CD4-positive, alpha-beta memory T cell (primary cell): Measurements from ENCODE around the gene TATDN3. TPM values are rescaled to one million over a fixed set of nuclear protein-coding genes. Genes with fewer than 3 reads are reported as not detected.
A peak's percentile ranks its signal among the peaks of the same experiment; 100 is the strongest.
"Not testable (repeated sequence)": the region's sequence is repeated elsewhere in the genome, so short reads cannot be mapped to it uniquely, and the experiment has no call there.

ENCODE experiments used
- CTCF ChIA-PET: fragments of 350-600 bp; sonication (Branson Sonifier 250); formaldehyde crosslinking; loops from one replicate; lab custom pipeline; 2021; ENCODE audit warnings: inconsistent platforms; ENCODE audit not compliant: partially characterized antibody; lab: Charles Lee
- POLR2A ChIA-PET: fragments of 350-600 bp; sonication (Branson Sonifier 250); formaldehyde crosslinking; loops from one replicate; lab custom pipeline; 2021; ENCODE audit not compliant: partially characterized antibody; lab: Charles Lee
- DNase-seq, 5 donors: peaks; one replicate each; pipeline versions ENCODE4 v3.0.0 to v3.0.0-alpha.2; 2020 to 2022; ENCODE audit warnings: mixed read lengths in 1 of 5
- H3K27ac ChIP-seq: one replicate; pipeline ENCODE4 v1.7.0; 2013; ENCODE audit warnings: low read depth, low read length
- H3K27me3 ChIP-seq: 2 replicates; pipeline ENCODE4 v1.7.0; 2013; ENCODE audit warnings: mild to moderate bottlenecking, low read length, moderate library complexity; ENCODE audit not compliant: insufficient read depth
- H3K36me3 ChIP-seq: 2 replicates; pipeline ENCODE4 v1.7.0; 2013; ENCODE audit warnings: mild to moderate bottlenecking, low read length, moderate library complexity; ENCODE audit not compliant: insufficient read depth
- H3K4me1 ChIP-seq: 2 replicates; pipeline ENCODE4 v1.7.0; 2013; ENCODE audit warnings: mild to moderate bottlenecking, low read length, moderate library complexity; ENCODE audit not compliant: insufficient read depth
- H3K4me3 ChIP-seq, 2 donors: one replicate each; pipeline ENCODE4 v1.7.0; 2013; ENCODE audit warnings: low read length in 2 of 2, mild to moderate bottlenecking in 1 of 2
- H3K9me3 ChIP-seq, 2 donors: one replicate each; pipeline ENCODE4 v1.7.0; 2013; ENCODE audit warnings: low read length in 2 of 2, control low read depth in 1 of 2; ENCODE audit not compliant: control insufficient read depth in 1 of 2
- H3K27ac Mint-ChIP-seq, 7 donors: one replicate each; pipeline ENCODE4 v1.8.0; 2020 to 2021; ENCODE audit warnings: mixed read lengths in 7 of 7, mild to moderate bottlenecking in 6 of 7, inconsistent platforms in 3 of 7, moderate library complexity in 3 of 7
- H3K27me3 Mint-ChIP-seq, 2 donors: one replicate each; pipeline ENCODE4 v1.8.0; 2020 to 2021; ENCODE audit warnings: mixed read lengths in 2 of 2
- H3K36me3 Mint-ChIP-seq, 2 donors: one replicate each; pipeline ENCODE4 v1.8.0; 2020 to 2021; ENCODE audit warnings: mixed read lengths in 2 of 2, inconsistent platforms in 1 of 2, mild to moderate bottlenecking in 1 of 2
- H3K4me1 Mint-ChIP-seq, 4 donors: one replicate each; pipeline ENCODE4 v1.8.0; 2020 to 2021; ENCODE audit warnings: mixed read lengths in 4 of 4, mild to moderate bottlenecking in 1 of 4
- H3K4me3 Mint-ChIP-seq, 8 donors: one replicate each; pipeline ENCODE4 v1.8.0; 2020 to 2021; ENCODE audit warnings: mixed read lengths in 8 of 8, mild to moderate bottlenecking in 7 of 8, moderate library complexity in 6 of 8, inconsistent platforms in 3 of 8
- H3K9me3 Mint-ChIP-seq, 8 donors: one replicate each; pipeline ENCODE4 v1.8.0; 2020 to 2021; ENCODE audit warnings: mixed read lengths in 8 of 8, mild to moderate bottlenecking in 5 of 8, inconsistent platforms in 3 of 8, moderate library complexity in 1 of 8
- intact Hi-C: fragments of 100-400 bp; cut with micrococcal nuclease; formaldehyde crosslinking; loops from one replicate; pipeline ENCODE4 v1.15.1; 2023
- polyA plus RNA-seq, 2 donors: library from polyadenylated mRNA; unstranded; fragments of 300-500 nt; fragmentation: Illumina TruSeq; gene quantifications; one replicate each; pipeline ENCODE4 v1.2.3, GENCODE V29; 2021
- total RNA-seq, 2 experiments: library from RNA; stranded (reverse); gene quantifications; one replicate each; pipeline ENCODE4 v1.2.3, GENCODE V29; 2021

Gene TATDN3
- total and polyA plus RNA-seq, 4 experiments from 2014 or later: 13.8 to 18.9 (median 17.8) TPM

DNA sequence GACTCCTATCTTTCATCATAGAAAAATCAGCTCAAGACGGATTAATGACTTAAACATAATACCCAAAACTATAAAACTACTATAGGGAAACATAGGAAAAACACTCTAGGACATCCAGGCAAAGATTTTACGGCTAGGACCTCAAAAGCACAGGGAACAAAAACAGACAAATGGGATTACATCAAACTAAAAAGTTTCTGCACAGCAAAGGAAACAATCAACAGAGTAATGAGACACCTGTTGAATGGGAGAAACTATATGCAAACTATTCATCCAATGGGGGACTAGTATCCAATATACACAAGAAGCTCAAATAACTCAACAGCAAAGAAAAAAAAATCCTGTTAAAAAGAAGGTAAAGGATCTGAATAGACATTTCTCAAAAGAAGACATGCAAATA lies 18.7 kb upstream of the TATDN3 start:
- no peak overlapping the region for H3K4me3 Mint-ChIP-seq
- no peaks in the 10 kb centered on the region for H3K27me3 ChIP-seq
- peaks cover 66 to 69% of the 10 kb centered on the region in 2 donors for H3K36me3 Mint-ChIP-seq
- no peak overlapping the region for H3K27ac ChIP-seq
- H3K4me1 Mint-ChIP-seq: peaks cover 14 to 41% (median 29%) of the 10 kb centered on the region in 4 donors
- peaks cover 0 to 12% of the 10 kb centered on the region in 2 donors for H3K9me3 ChIP-seq
- peaks cover 0 to 38% (median 27%) of the 10 kb centered on the region in 8 donors for H3K9me3 Mint-ChIP-seq
- intact Hi-C loops: no loop called here
- peak overlapping the region in 2 of 7 donors; percentile 9 to 10 for H3K27ac Mint-ChIP-seq
- H3K27me3 Mint-ChIP-seq: no peaks in the 10 kb centered on the region
- no peaks in the 10 kb centered on the region for H3K4me1 ChIP-seq
- no peak for DNase-seq
- no peak overlapping the region for H3K4me3 ChIP-seq
- CTCF ChIA-PET: interaction anchor here (1.2 to 1.3 kb wide), 2 partner anchors 9 to 50 kb away, joined by 3 read pairs; no protein-coding TSS in a partner anchor
- H3K36me3 ChIP-seq: no peaks in the 10 kb centered on the region
- POLR2A ChIA-PET: no interaction called here

DNA sequence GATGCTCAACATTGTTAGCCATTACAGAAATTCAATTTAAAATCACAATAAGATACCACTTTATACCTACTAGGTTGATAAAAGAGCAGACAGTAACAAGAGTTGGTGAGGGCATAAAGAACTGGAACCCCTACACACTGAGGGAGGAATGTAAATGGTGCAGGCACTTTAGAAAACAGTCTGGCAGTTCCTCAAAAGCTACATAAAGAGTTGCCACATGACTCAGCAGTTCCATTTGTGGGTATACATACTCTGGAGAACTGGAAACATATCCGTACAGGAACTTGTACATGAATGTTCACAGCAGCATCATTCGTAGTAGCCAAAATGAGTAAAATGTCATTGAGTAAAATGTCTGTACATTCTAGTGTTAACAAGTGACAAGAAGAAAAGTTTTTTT lies 17.1 kb upstream of the TATDN3 start:
- Mint-ChIP-seq H3K9me3 (peaks cover 0 to 23% (median 14%) of the 10 kb centered on the region in 8 donors), H3K4me1 (peaks cover 13 to 34% (median 20%) of the 10 kb centered on the region in 4 donors), H3K4me3 (no peak overlapping the region), H3K27me3 (no peaks in the 10 kb centered on the region), H3K27ac (peak overlapping the region in 2 of 7 donors; percentile 9 to 79), H3K36me3 (peaks cover 58 to 59% of the 10 kb centered on the region in 2 donors)
- Histone ChIP-seq H3K27me3 (no peaks in the 10 kb centered on the region), H3K4me1 (no peaks in the 10 kb centered on the region), H3K4me3 (no peak overlapping the region), H3K36me3 (no peaks in the 10 kb centered on the region), H3K9me3 (peaks cover 0 to 4% of the 10 kb centered on the region in 2 donors), H3K27ac (no peak overlapping the region)
- no peak for DNase-seq
- ChIA-PET CTCF (no interaction called here), POLR2A (no interaction called here)
- intact Hi-C loops: no loop called here

DNA sequence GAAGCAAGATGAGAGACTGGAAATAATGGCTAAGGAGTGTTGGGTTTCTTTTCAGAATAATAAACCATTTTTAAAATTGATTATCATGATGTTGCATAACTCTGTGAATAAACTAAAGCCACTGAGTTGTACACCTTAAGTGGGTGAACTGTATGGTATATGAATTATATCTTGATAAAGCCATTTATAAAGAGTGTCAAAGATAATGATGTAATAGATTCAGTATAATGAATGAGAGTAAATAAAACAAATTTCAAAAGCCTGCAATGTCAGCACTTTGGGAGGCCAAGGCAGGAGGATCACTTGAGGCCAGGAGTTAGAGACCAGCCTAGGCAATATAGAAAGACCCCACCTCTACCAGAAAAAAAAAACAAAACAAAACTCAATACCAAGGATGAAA lies 16.5 kb upstream of the TATDN3 start:
- peak overlapping the region in 3 of 7 donors; percentile 44 to 85 (median 52) for H3K27ac Mint-ChIP-seq

DNA sequence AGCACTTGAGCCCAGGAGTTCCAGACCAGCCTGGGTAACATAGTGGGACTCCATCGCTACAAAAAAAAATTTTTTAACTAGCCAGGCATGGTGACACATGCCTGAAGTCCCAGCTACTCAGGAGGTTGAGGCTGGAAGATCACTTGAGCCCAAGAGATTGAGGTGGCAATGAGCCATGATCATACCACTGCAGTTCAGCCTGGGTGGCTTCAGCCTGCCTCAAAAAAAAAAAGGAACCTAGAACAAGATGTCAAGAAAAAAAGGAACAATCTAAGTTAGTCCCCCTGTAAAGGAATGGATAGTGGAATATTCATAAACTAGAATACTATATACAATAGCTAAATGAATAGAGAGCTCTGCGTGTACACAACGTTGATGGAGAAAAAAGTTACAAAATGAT lies 14.5 kb upstream of the TATDN3 start:
- no peak overlapping the region for H3K4me3 Mint-ChIP-seq
- H3K27ac ChIP-seq: no peak overlapping the region
- H3K36me3 ChIP-seq: no peaks in the 10 kb centered on the region
- intact Hi-C loops: no loop called here
- DNase-seq: no peak
- H3K9me3 Mint-ChIP-seq: peaks cover 0 to 1% (median 0%) of the 10 kb centered on the region in 8 donors
- peaks cover 41 to 43% of the 10 kb centered on the region in 2 donors for H3K36me3 Mint-ChIP-seq
- H3K4me1 ChIP-seq: no peaks in the 10 kb centered on the region
- peaks cover 6 to 24% (median 13%) of the 10 kb centered on the region in 4 donors for H3K4me1 Mint-ChIP-seq
- no peak overlapping the region for H3K4me3 ChIP-seq
- ChIA-PET POLR2A (interaction anchor here (2.6 kb wide), 1 partner anchor 14 kb away, joined by 13 read pairs; the partner anchor contains the start of genes NSL1 and TATDN3), CTCF (interaction anchor here (1.0 to 2.4 kb wide), 6 partner anchors 17 to 300 kb away, joined by 3 to 16 read pairs (median 5); no protein-coding TSS in a partner anchor)
- H3K27me3 ChIP-seq: no peaks in the 10 kb centered on the region
- H3K27ac Mint-ChIP-seq: peak overlapping the region in 1 of 7 donors; percentile 27
- H3K27me3 Mint-ChIP-seq: no peaks in the 10 kb centered on the region
- no peaks in the 10 kb centered on the region for H3K9me3 ChIP-seq

More for the DNA sequence above, 16.5 kb upstream of the TATDN3 start:
- peaks cover 0 to 4% of the 10 kb centered on the region in 2 donors for H3K9me3 ChIP-seq
- H3K4me1 ChIP-seq: no peaks in the 10 kb centered on the region
- H3K27me3 ChIP-seq: no peaks in the 10 kb centered on the region
- peaks cover 8 to 29% (median 14%) of the 10 kb centered on the region in 4 donors for H3K4me1 Mint-ChIP-seq
- intact Hi-C loops: no loop called here
- no peaks in the 10 kb centered on the region for H3K36me3 ChIP-seq
- DNase-seq: no peak
- H3K9me3 Mint-ChIP-seq: peaks cover 0 to 17% (median 8%) of the 10 kb centered on the region in 8 donors
- CTCF ChIA-PET: interaction anchor here (1.5 kb wide), 1 partner anchor 11 kb away, joined by 3 read pairs; no protein-coding TSS in a partner anchor
- no peaks in the 10 kb centered on the region for H3K27me3 Mint-ChIP-seq
- H3K4me3 Mint-ChIP-seq: no peak overlapping the region
- peaks cover 51 to 52% of the 10 kb centered on the region in 2 donors for H3K36me3 Mint-ChIP-seq
- POLR2A ChIA-PET: no interaction called here
- H3K4me3 ChIP-seq: no peak overlapping the region
- no peak overlapping the region for H3K27ac ChIP-seq

DNA sequence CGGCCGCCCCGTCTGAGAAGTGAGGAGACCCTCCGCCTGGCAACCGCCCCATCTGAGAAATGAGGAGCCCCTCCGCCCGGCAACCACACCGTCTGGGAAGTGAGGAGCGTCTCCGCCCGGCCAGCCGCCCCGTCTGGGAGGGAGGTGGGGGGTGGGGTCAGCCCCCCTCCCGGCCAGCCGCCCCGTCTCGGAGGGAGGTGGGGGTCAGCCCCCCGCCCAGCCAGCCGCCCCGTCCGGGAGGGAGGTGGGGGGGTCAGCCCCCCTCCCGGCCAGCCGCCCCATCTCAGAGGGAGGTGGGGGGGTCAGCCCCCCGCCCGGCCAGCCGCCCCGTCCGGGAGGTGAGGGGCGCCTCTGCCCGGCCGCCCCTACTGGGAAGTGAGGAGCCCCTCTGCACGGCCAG lies 12.6 kb upstream of the TATDN3 start:
- POLR2A ChIA-PET, H3K27ac Mint-ChIP-seq, H3K27me3 ChIP-seq, H3K27ac ChIP-seq, CTCF ChIA-PET, DNase-seq, H3K4me3 Mint-ChIP-seq, H3K9me3 Mint-ChIP-seq, H3K4me3 ChIP-seq, H3K27me3 Mint-ChIP-seq, H3K4me1 ChIP-seq, H3K9me3 ChIP-seq, intact Hi-C loops: not testable (repeated sequence)
- Mint-ChIP-seq H3K36me3 (peaks cover 43 to 48% of the 10 kb centered on the region in 2 donors), H3K4me1 (peaks cover 0 to 15% (median 7%) of the 10 kb centered on the region in 4 donors)
- H3K36me3 ChIP-seq: peaks cover 11% of the 10 kb centered on the region

DNA sequence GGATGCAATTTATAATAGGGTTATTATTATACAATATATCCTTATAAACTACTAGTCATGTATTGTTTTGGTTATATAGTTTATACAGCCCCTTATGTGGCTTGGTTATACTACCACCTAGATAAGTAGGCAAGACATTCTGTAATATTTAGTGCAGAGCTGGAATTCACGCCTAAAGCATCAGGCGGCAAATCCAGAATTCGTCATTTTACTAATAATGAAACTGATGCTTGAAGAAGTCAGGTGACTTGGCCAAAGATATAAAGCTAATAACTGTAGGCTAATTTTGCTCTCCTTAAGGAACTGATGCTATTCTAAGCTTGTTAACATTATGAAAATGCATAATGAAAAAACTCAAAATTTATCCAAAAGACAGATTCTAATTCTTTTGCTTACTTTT lies 10.9 kb upstream of the TATDN3 start:
- no peaks in the 10 kb centered on the region for H3K27me3 Mint-ChIP-seq
- intact Hi-C loops: no loop called here
- peaks cover 0 to 8% (median 6%) of the 10 kb centered on the region in 4 donors for H3K4me1 Mint-ChIP-seq
- ChIA-PET POLR2A (no interaction called here), CTCF (interaction anchor here (2.0 to 4.6 kb wide), 5 partner anchors 11 to 303 kb away, joined by 8 to 67 read pairs (median 14); partner anchors contain the start of genes NSL1 and TATDN3)
- H3K36me3 Mint-ChIP-seq: peaks cover 42 to 50% of the 10 kb centered on the region in 2 donors
- H3K9me3 Mint-ChIP-seq: no peaks in the 10 kb centered on the region
- H3K27ac Mint-ChIP-seq: no peak overlapping the region
- no peaks in the 10 kb centered on the region for H3K9me3 ChIP-seq
- H3K4me3 Mint-ChIP-seq: no peak overlapping the region
- peaks cover 11% of the 10 kb centered on the region for H3K36me3 ChIP-seq
- no peak overlapping the region for H3K4me3 ChIP-seq
- no peak overlapping the region for H3K27ac ChIP-seq
- H3K27me3 ChIP-seq: no peaks in the 10 kb centered on the region
- H3K4me1 ChIP-seq: no peaks in the 10 kb centered on the region
- DNase-seq: no peak

DNA sequence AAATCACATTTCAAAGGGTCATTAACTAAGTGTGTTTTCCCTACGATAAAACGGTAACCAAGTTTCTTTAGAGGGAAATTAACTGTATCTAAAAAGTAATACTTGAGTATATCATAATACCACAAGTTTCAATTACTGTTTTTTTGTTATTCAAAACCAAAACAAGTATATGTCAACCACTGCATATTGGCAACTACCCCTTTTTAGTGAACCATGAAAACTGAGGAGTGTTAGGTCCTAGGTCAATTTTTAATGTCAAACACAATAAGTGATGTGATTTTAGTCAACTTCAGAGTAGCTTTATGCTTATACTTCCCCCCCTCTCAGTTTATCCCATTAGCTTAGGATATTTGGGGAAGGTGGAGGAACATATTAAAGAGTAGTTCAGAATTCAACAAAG lies 10.5 kb upstream of the TATDN3 start:
- ChIA-PET POLR2A (no interaction called here), CTCF (interaction anchor here (1.1 to 4.6 kb wide), 9 partner anchors 10 to 324 kb away, joined by 3 to 67 read pairs (median 8); partner anchors contain the start of genes NSL1 and TATDN3)
- intact Hi-C loops: no loop called here
- peaks cover 11% of the 10 kb centered on the region for H3K36me3 ChIP-seq
- Mint-ChIP-seq H3K27ac (no peak overlapping the region), H3K9me3 (no peaks in the 10 kb centered on the region), H3K4me3 (no peak overlapping the region), H3K36me3 (peaks cover 45 to 53% of the 10 kb centered on the region in 2 donors), H3K4me1 (peaks cover 2 to 8% (median 6%) of the 10 kb centered on the region in 4 donors), H3K27me3 (no peaks in the 10 kb centered on the region)
- no peaks in the 10 kb centered on the region for H3K9me3 ChIP-seq
- H3K27ac ChIP-seq: no peak overlapping the region
- H3K4me3 ChIP-seq: no peak overlapping the region
- no peaks in the 10 kb centered on the region for H3K27me3 ChIP-seq
- no peak for DNase-seq
- H3K4me1 ChIP-seq: no peaks in the 10 kb centered on the region
